A673 (cell line): ENCODE results near the gene ARRB1. TPM values are rescaled to one million over a fixed set of nuclear protein-coding genes. Genes with fewer than 3 reads are reported as not detected.

Source experiments
- BruUV-seq: library from RNA; stranded (reverse); fragments of 400-500 nt; replicated peaks from 2 replicates; lab custom pipeline; 2021; lab: Mats Ljungman, UMichigan
- CTCF ChIA-PET: fragments of 300-600 bp; sonication (Branson Sonifier 250); formaldehyde crosslinking; loops from one replicate; lab custom pipeline; 2022; ENCODE audit warnings: antibody characterized with exemption; lab: Charles Lee
- POLR2A ChIA-PET: fragments of 300-600 bp; sonication (Branson Sonifier 250); formaldehyde crosslinking; loops from one replicate; lab custom pipeline; 2022; ENCODE audit warnings: antibody characterized with exemption; ENCODE audit not compliant: low non-redundant PET; lab: Charles Lee
- DNase-seq: peaks from one replicate; pipeline ENCODE4 v3.0.0-alpha.2; 2015; ENCODE audit warnings: low spot score
- H3K27ac ChIP-seq: fragments of 200-600 bp; sonication (generic); 2 replicates; pipeline ENCODE4 v1.5.1; 2016; ENCODE audit warnings: mixed run types, low read depth, mild to moderate bottlenecking, mixed read lengths, antibody characterized with exemption, low read length; ENCODE audit not compliant: poor library complexity, severe bottlenecking
- H3K27me3 ChIP-seq: fragments of 200-600 bp; sonication (generic); replicated peaks from 2 replicates; pipeline ENCODE4 v1.6.1; 2017; ENCODE audit warnings: mixed run types, low read depth, mild to moderate bottlenecking, mixed read lengths, antibody characterized with exemption, low read length; ENCODE audit not compliant: insufficient read depth, poor library complexity
- H3K36me3 ChIP-seq: fragments of 200-600 bp; sonication (generic); 2 replicates; pipeline ENCODE4 v1.6.1; 2016; ENCODE audit warnings: mixed run types, mild to moderate bottlenecking, mixed read lengths, antibody characterized with exemption, low read length; ENCODE audit not compliant: insufficient read depth, poor library complexity, severe bottlenecking
- H3K4me1 ChIP-seq: fragments of 200-600 bp; sonication (generic); 2 replicates; pipeline ENCODE4 v1.6.1; 2017; ENCODE audit warnings: mixed run types, mild to moderate bottlenecking, mixed read lengths, antibody characterized with exemption, low read length; ENCODE audit not compliant: insufficient read depth, poor library complexity, severe bottlenecking
- H3K4me3 ChIP-seq: fragments of 200-600 bp; sonication (generic); 2 replicates; pipeline ENCODE4 v1.5.1; 2016; ENCODE audit warnings: low read depth, mixed run types, mild to moderate bottlenecking, mixed read lengths, low read length; ENCODE audit not compliant: poor library complexity, severe bottlenecking
- H3K9me3 ChIP-seq: fragments of 200-600 bp; sonication (generic); 2 replicates; pipeline ENCODE4 v1.6.1; 2016; ENCODE audit warnings: mixed run types, low read depth, mild to moderate bottlenecking, mixed read lengths, antibody characterized with exemption, low read length; ENCODE audit not compliant: poor library complexity, severe bottlenecking
- CTCF ChIP-seq: fragments of 300-800, 200-600 bp; sonication (generic); conservative IDR thresholded peaks from 2 replicates; pipeline ENCODE4 v1.5.1; 2017; ENCODE audit warnings: low read depth, mild to moderate bottlenecking, antibody characterized with exemption, low read length, moderate library complexity, mixed read lengths
- EZH2 ChIP-seq: fragments of 200-600 bp; sonication (generic); IDR thresholded peaks from 2 replicates; pipeline ENCODE4 v1.6.1; 2017; ENCODE audit warnings: borderline replicate concordance, low read depth, mild to moderate bottlenecking, mixed read lengths, antibody characterized with exemption, low read length; ENCODE audit not compliant: poor library complexity, severe bottlenecking
- intact Hi-C: fragments of 100-400 bp; cut with micrococcal nuclease; formaldehyde crosslinking; loops from one replicate; pipeline ENCODE4 v1.10.0; 2022; ENCODE audit not compliant: unreplicated experiment
- total RNA-seq: library from RNA; stranded (reverse); gene quantifications from 2 replicates; pipeline ENCODE4 v1.2.3, GENCODE V29; 2021

ARRB1 gene
- total RNA-seq, 1 experiment from 2014 or later, result 37.8 TPM

- H3K4me3 ChIP-seq, result no peak overlapping the region
- ChIA-PET POLR2A (no interaction called here), CTCF (interaction anchor here (0.6 kb wide), 1 partner anchor 14 kb away, joined by 4 read pairs; no protein-coding TSS in a partner anchor)
- H3K27me3 ChIP-seq, result no peaks in the 10 kb centered on the region
- no peak for DNase-seq
- intact Hi-C loops, result no loop called here
- H3K9me3 ChIP-seq, result no peaks in the 10 kb centered on the region
- BruUV-seq, result no TSS peak
- H3K27ac ChIP-seq, result no peak overlapping the region
- H3K4me1 ChIP-seq, result no peaks in the 10 kb centered on the region
- no peaks in the 10 kb centered on the region for H3K36me3 ChIP-seq
- no peak for TF ChIP-seq EZH2
- TF ChIP-seq CTCF, result no peak
These were observed 37.8 kb upstream of the ARRB1 start for GRCh38 chr11:75389276-75389605.

DNA sequence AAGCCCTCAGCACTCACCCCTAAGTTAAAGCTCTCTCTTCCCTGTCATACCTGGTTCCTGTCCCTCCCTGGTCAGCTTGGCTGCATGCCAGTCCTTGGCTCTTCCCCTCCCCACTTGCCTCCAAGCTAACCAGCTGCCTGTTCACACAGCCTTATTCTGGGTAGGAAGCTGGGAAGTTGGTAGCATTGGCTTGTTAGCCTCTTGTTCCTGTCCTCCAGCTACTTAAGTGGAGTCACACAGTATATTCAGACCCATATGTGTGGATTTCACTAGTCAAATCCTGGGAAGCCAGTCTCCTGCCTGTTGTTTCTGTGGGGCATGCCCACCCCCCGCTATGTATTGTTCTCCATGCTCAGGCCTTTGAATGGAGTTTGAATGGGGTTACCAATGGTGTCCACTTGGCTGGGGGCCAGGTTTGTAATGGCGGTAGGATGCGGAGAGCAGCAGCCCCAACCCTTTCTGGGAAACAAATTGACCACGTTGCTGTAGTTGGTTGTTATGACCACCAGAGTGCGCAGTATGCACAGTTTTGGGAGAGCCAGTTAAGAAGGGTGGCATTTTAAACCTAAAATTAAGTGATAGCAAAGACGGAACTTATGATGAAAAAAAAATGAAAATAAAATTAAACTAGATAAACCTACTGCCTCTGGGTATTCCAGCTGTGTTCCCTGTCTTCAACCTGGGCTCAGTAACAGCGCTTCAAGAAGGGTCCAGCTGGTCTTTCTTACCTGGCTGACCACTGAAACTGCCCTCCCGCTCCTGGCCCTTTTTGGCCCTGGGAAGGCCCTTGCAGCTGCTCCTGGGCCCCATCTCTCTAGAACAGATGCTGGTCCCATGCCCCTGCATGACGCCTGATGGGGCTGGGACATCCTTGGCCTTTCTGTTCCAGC is 37.2 kb upstream of the ARRB1 start:
- H3K36me3 ChIP-seq, result no peaks in the 10 kb centered on the region
- no peaks in the 10 kb centered on the region for H3K4me1 ChIP-seq
- H3K27ac ChIP-seq, result no peak overlapping the region
- no TSS peak for BruUV-seq
- H3K4me3 ChIP-seq, result no peak overlapping the region
- peak; percentile 92 for DNase-seq
- CTCF ChIA-PET, result interaction anchor here (0.6 to 1.0 kb wide), 5 partner anchors 9 to 143 kb away, joined by 3 to 4 read pairs (median 3); no protein-coding TSS in a partner anchor
- POLR2A ChIA-PET, result no interaction called here
- H3K9me3 ChIP-seq, result no peaks in the 10 kb centered on the region
- TF ChIP-seq CTCF, result peak; percentile 95
- TF ChIP-seq EZH2, result no peak
- H3K27me3 ChIP-seq, result no peaks in the 10 kb centered on the region
- intact Hi-C loops, result loop anchor here (1.0 kb wide), 1 partner anchor 144 kb away; no protein-coding TSS in a partner anchor

DNA sequence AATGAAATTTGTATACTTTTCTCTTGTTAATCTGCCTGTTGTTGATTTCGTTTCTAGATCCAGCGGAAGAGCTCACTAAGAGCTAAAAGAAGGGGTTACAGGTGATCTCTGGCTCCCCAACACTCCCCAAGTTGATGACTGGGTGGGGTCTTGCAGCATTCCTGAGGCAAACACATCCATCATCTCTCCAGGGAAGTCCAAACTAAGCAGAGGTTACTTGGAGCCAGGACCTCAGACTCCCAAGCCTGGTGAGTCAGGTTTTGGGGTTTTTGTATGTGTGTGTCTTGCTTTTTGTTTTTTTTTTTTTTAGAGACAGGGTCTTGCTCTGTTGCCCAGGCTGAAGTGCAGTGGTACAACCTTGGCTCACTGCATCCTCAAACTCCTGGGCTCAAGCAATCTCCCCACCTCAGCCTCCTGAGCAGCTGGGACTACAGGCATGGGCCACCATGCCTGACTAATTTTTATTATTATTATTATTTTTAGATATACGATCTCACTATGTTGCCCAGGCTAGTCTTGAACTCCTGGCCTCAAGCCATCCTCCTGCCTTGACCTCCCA is 36.4 kb upstream of the ARRB1 start:
- POLR2A ChIA-PET, result no interaction called here
- no peak for TF ChIP-seq EZH2
- H3K4me3 ChIP-seq, result no peak overlapping the region
- CTCF ChIA-PET, result interaction anchor here (0.7 to 1.0 kb wide), 5 partner anchors 10 to 144 kb away, joined by 3 to 8 read pairs (median 3); partner anchors contain the start of gene ARRB1
- no peaks in the 10 kb centered on the region for H3K27me3 ChIP-seq
- BruUV-seq, result no TSS peak
- H3K4me1 ChIP-seq, result no peaks in the 10 kb centered on the region
- H3K9me3 ChIP-seq, result no peaks in the 10 kb centered on the region
- DNase-seq, result no peak
- H3K27ac ChIP-seq, result no peak overlapping the region
- no peaks in the 10 kb centered on the region for H3K36me3 ChIP-seq
- intact Hi-C loops, result loop anchor here (1.0 kb wide), 1 partner anchor 144 kb away; no protein-coding TSS in a partner anchor
